ENCODE data around the gene CALML3. TPM values are rescaled to one million over a fixed set of nuclear protein-coding genes. Genes with fewer than 3 reads are reported as not detected.

The CALML3 gene
- total and polyA plus RNA-seq, 2 of the 8 experiments (the other 6 are each of a cell fraction or from before 2014, with no cell fraction given) = not detected

DNA sequence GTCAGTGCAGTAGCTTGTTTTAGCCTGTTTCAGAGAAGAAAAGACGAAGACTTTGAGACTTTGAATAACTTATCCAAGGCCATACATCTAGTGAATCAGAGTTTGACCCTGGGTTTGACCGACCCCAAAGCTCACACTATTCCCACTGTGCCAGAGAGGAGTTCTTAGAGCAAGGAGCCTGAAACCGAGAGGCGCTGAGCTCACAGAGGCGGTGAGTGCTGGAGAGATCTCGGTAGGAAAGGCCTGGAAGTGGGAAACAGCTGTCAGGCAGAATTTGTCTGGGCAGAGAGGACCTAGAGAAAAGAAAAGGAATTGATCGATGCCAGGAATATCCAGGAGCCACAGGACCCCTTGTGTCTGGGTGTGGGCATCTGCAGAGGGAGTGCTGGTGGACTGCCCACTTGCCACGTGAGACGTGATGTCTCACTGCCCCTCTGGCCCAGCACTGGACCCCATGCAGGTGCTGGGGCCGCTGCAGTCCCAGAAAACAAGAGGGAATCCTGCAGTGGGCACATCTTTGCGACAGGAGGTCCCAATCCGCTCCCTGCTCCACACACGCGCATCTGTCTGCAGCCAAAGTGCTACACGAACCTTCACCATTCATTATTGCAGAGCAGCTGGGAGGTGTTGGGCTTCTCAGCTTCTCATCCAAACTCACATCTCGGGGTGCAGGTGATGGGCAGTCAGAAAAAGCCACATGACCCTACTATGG lies 6.2 kb downstream of the CALML3 start (continued):
- TF ChIP-seq, protein P1, sequence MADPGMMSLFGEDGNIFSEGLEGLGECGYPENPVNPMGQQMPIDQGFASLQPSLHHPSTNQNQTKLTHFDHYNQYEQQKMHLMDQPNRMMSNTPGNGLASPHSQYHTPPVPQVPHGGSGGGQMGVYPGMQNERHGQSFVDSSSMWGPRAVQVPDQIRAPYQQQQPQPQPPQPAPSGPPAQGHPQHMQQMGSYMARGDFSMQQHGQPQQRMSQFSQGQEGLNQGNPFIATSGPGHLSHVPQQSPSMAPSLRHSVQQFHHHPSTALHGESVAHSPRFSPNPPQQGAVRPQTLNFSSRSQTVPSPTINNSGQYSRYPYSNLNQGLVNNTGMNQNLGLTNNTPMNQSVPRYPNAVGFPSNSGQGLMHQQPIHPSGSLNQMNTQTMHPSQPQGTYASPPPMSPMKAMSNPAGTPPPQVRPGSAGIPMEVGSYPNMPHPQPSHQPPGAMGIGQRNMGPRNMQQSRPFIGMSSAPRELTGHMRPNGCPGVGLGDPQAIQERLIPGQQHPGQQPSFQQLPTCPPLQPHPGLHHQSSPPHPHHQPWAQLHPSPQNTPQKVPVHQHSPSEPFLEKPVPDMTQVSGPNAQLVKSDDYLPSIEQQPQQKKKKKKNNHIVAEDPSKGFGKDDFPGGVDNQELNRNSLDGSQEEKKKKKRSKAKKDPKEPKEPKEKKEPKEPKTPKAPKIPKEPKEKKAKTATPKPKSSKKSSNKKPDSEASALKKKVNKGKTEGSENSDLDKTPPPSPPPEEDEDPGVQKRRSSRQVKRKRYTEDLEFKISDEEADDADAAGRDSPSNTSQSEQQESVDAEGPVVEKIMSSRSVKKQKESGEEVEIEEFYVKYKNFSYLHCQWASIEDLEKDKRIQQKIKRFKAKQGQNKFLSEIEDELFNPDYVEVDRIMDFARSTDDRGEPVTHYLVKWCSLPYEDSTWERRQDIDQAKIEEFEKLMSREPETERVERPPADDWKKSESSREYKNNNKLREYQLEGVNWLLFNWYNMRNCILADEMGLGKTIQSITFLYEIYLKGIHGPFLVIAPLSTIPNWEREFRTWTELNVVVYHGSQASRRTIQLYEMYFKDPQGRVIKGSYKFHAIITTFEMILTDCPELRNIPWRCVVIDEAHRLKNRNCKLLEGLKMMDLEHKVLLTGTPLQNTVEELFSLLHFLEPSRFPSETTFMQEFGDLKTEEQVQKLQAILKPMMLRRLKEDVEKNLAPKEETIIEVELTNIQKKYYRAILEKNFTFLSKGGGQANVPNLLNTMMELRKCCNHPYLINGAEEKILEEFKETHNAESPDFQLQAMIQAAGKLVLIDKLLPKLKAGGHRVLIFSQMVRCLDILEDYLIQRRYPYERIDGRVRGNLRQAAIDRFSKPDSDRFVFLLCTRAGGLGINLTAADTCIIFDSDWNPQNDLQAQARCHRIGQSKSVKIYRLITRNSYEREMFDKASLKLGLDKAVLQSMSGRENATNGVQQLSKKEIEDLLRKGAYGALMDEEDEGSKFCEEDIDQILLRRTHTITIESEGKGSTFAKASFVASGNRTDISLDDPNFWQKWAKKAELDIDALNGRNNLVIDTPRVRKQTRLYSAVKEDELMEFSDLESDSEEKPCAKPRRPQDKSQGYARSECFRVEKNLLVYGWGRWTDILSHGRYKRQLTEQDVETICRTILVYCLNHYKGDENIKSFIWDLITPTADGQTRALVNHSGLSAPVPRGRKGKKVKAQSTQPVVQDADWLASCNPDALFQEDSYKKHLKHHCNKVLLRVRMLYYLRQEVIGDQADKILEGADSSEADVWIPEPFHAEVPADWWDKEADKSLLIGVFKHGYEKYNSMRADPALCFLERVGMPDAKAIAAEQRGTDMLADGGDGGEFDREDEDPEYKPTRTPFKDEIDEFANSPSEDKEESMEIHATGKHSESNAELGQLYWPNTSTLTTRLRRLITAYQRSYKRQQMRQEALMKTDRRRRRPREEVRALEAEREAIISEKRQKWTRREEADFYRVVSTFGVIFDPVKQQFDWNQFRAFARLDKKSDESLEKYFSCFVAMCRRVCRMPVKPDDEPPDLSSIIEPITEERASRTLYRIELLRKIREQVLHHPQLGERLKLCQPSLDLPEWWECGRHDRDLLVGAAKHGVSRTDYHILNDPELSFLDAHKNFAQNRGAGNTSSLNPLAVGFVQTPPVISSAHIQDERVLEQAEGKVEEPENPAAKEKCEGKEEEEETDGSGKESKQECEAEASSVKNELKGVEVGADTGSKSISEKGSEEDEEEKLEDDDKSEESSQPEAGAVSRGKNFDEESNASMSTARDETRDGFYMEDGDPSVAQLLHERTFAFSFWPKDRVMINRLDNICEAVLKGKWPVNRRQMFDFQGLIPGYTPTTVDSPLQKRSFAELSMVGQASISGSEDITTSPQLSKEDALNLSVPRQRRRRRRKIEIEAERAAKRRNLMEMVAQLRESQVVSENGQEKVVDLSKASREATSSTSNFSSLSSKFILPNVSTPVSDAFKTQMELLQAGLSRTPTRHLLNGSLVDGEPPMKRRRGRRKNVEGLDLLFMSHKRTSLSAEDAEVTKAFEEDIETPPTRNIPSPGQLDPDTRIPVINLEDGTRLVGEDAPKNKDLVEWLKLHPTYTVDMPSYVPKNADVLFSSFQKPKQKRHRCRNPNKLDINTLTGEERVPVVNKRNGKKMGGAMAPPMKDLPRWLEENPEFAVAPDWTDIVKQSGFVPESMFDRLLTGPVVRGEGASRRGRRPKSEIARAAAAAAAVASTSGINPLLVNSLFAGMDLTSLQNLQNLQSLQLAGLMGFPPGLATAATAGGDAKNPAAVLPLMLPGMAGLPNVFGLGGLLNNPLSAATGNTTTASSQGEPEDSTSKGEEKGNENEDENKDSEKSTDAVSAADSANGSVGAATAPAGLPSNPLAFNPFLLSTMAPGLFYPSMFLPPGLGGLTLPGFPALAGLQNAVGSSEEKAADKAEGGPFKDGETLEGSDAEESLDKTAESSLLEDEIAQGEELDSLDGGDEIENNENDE (IDR thresholded peaks at IDR 0.05; ENCODE audit: insufficient replicate concordance, low read length) = no peak

All from H1 (cell line).